ENCODE data around the gene DHH.
A peak's percentile ranks its signal among the peaks of the same experiment; 100 is the strongest.

DHH gene

DNA sequence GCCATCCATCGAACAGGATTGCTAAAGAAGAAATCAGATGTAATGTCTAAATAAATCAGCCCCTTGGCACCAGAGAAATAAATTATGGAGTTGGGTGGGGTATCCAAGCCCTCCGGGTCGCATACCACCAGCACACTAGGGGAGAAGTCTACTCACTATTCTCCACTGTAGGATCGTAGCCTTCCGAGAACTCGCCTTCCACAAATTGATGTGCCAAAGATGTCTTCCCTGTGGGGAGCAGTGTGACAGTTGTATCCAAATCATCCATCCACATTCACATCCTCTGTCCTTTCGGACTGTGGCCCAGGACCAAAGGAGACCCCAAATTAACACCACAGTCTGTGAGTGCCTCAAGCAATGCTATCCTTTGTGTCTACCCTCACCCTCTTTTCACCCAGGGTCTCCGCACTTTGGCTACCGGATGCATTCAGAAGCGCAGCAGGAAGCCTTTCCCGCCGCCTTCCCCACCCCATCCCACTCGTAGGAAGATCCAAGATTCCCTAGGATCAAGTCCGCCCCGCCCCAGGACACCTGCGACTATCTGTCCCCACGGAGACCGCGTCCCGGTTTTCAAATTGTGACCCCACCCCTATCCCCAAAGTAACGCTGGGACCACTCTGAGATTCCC is 25.6 kb downstream of the DHH start:
- TF ChIP-seq, protein P1, sequence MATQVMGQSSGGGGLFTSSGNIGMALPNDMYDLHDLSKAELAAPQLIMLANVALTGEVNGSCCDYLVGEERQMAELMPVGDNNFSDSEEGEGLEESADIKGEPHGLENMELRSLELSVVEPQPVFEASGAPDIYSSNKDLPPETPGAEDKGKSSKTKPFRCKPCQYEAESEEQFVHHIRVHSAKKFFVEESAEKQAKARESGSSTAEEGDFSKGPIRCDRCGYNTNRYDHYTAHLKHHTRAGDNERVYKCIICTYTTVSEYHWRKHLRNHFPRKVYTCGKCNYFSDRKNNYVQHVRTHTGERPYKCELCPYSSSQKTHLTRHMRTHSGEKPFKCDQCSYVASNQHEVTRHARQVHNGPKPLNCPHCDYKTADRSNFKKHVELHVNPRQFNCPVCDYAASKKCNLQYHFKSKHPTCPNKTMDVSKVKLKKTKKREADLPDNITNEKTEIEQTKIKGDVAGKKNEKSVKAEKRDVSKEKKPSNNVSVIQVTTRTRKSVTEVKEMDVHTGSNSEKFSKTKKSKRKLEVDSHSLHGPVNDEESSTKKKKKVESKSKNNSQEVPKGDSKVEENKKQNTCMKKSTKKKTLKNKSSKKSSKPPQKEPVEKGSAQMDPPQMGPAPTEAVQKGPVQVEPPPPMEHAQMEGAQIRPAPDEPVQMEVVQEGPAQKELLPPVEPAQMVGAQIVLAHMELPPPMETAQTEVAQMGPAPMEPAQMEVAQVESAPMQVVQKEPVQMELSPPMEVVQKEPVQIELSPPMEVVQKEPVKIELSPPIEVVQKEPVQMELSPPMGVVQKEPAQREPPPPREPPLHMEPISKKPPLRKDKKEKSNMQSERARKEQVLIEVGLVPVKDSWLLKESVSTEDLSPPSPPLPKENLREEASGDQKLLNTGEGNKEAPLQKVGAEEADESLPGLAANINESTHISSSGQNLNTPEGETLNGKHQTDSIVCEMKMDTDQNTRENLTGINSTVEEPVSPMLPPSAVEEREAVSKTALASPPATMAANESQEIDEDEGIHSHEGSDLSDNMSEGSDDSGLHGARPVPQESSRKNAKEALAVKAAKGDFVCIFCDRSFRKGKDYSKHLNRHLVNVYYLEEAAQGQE (IDR thresholded peaks at IDR 0.05; ENCODE audit: insufficient read depth in 1 of 2, low read depth in 2 of 2, low read length in 2 of 2): no peak
- TF ChIP-seq TAF1 (IDR thresholded peaks at IDR 0.05; ENCODE audit: borderline replicate concordance, insufficient read depth, low read length): no peak
- no peak for TF ChIP-seq SIN3A (IDR thresholded peaks at IDR 0.05; ENCODE audit: borderline replicate concordance, insufficient read depth, low read length)

GRCh38 chr12:49066120-49066519 is 28.5 kb downstream of the DHH start:
- no peak for TF ChIP-seq SIN3A (IDR thresholded peaks at IDR 0.05; ENCODE audit: borderline replicate concordance, insufficient read depth, low read length)
- no peak for TF ChIP-seq FOXP2 (optimal IDR thresholded peaks at IDR 0.05; ENCODE audit: borderline replicate concordance, extremely low read depth, extremely low read length, insufficient read depth)
- no peak for TF ChIP-seq TAF1 (IDR thresholded peaks at IDR 0.05; ENCODE audit: borderline replicate concordance, insufficient read depth, low read length)
- TF ChIP-seq POLR2AphosphoS5 (IDR thresholded peaks at IDR 0.05; ENCODE audit: low read depth, low read length): no peak
- TF ChIP-seq, protein P1 (IDR thresholded peaks at IDR 0.05; ENCODE audit: insufficient read depth in 1 of 2, low read depth in 2 of 2, low read length in 2 of 2): no peak

DNA sequence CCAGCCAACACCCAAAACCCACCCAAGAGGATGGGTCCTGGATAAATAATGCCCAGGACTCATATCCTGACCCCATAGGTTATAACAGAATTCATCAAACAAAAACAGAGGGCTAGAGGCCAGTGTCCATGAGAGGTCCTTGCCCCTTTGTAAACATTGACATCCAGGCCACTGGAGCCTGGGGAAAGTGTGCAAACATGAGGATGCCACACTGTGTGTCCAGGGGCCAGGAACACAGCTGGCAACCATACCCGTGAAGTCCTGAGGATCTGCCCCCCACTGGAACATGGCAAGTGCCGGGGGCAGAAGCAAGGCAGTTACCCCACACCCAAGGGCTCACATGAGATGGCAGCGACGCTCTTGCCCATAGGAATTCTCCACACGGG is 29.8 kb downstream of the DHH start:
- no peak for TF ChIP-seq FOXP2 (optimal IDR thresholded peaks at IDR 0.05; ENCODE audit: borderline replicate concordance, extremely low read depth, extremely low read length, insufficient read depth)
- no peak for TF ChIP-seq POLR2AphosphoS5 (IDR thresholded peaks at IDR 0.05; ENCODE audit: low read depth, low read length)
- TF ChIP-seq, protein P1 (IDR thresholded peaks at IDR 0.05; ENCODE audit: insufficient read depth in 1 of 2, low read depth in 2 of 2, low read length in 2 of 2): no peak
- TF ChIP-seq SIN3A (IDR thresholded peaks at IDR 0.05; ENCODE audit: borderline replicate concordance, insufficient read depth, low read length): no peak
- no peak for TF ChIP-seq TAF1 (IDR thresholded peaks at IDR 0.05; ENCODE audit: borderline replicate concordance, insufficient read depth, low read length)

DNA sequence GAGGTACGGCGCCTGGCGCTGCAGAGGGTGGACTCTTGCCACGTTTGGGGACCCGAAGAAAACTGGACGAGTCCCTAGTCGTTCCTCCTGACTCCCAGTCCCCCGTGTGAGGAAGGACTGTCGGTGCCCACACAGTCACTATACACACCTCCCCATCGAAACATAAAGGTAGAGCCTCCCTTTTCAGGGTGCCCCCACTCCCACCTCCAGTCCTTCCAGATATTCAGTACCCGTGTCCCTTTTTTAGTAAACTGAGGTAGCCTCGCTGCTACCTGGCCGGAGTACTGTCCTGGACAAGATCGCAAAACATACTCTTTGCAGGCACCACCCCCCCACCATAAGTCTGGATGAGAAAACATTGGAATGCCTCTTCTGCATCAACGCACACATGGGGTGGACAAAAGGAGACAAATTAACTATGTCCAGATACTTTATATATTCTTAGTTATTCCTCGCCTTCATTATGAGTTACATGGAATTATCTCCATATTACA is 33.4 kb downstream of the DHH start:
- TF ChIP-seq SIN3A (IDR thresholded peaks at IDR 0.05; ENCODE audit: borderline replicate concordance, insufficient read depth, low read length): 0 out of 2 replicates have a peak, but pooled peaks have one; percentile 42
- TF ChIP-seq POLR2AphosphoS5 (IDR thresholded peaks at IDR 0.05; ENCODE audit: low read depth, low read length): no peak; the same call in 1 of the 2 replicates
- TF ChIP-seq, protein P1 (IDR thresholded peaks at IDR 0.05; ENCODE audit: insufficient read depth in 1 of 2, low read depth in 2 of 2, low read length in 2 of 2): no peak
- no peak for TF ChIP-seq TAF1 (IDR thresholded peaks at IDR 0.05; ENCODE audit: borderline replicate concordance, insufficient read depth, low read length)
- TF ChIP-seq FOXP2 (optimal IDR thresholded peaks at IDR 0.05; ENCODE audit: borderline replicate concordance, extremely low read depth, extremely low read length, insufficient read depth): no peak

Data from PFSK-1 (cell line).